Esophagus muscularis mucosa (tissue), 4 donors: ENCODE results near the gene IRF2BP2. TPM values are rescaled to one million over a fixed set of nuclear protein-coding genes. Genes with fewer than 3 reads are reported as not detected.

Source experiments
- DNase-seq: peaks from one replicate; pipeline ENCODE4 v3.0.0-alpha.2; 2017; ENCODE audit errors: extremely low spot score
- H3K27ac ChIP-seq, 4 donors: fragments of 200-600 bp; sonication (generic); replicated peaks in 1 of 4; 1 replicate in 3 of 4; 2 replicates in 1 of 4; pipeline ENCODE4 v1.5.1; 2016 to 2019; ENCODE audit warnings: mild to moderate bottlenecking in 1 of 4
- H3K27me3 ChIP-seq, 4 donors: fragments of 200-600 bp; sonication (generic); one replicate each; pipeline versions ENCODE4 v1.5.1 to v1.6.0; 2016 to 2019
- H3K36me3 ChIP-seq, 4 donors: fragments of 200-600 bp; sonication (generic); one replicate each; pipeline ENCODE4 v1.5.1; 2016 to 2019
- H3K4me1 ChIP-seq, 4 donors: fragments of 200-600 bp; sonication (generic); one replicate each; pipeline ENCODE4 v1.5.1; 2016 to 2019
- H3K4me3 ChIP-seq, 4 donors: fragments of 200-600 bp; sonication (generic); 1 replicate in 2 of 4; 2 replicates in 2 of 4; pipeline ENCODE4 v1.5.1; 2016 to 2019; ENCODE audit warnings: mild to moderate bottlenecking in 4 of 4, moderate library complexity in 1 of 4
- H3K9me3 ChIP-seq, 4 donors: fragments of 200-600 bp; sonication (generic); 1 replicate in 3 of 4; 2 replicates in 1 of 4; pipeline ENCODE4 v1.5.1; 2016 to 2019
- EP300 ChIP-seq: sonication (generic); formaldehyde crosslinking; IDR thresholded peaks from one replicate; pipeline ENCODE4 v1.6.1; 2017; ENCODE audit warnings: antibody characterized with exemption
- POLR2A ChIP-seq: fragments of 450-650 bp; IDR thresholded peaks from one replicate; pipeline ENCODE4 v1.6.1; 2017; ENCODE audit warnings: antibody characterized with exemption, moderate library complexity, mild to moderate bottlenecking, low read depth
- POLR2AphosphoS5 ChIP-seq, 2 donors: sonication (generic); formaldehyde crosslinking; IDR thresholded peaks; one replicate each; pipeline ENCODE4 v1.6.1; 2017; ENCODE audit warnings: antibody characterized with exemption in 2 of 2
- WGBS: methylation state at CpG from one replicate; pipeline ENCODE4 v1.1.5; 2018; 5-methylcytosine and 5-hydroxymethylcytosine counted together
- intact Hi-C: fragments of 100-400 bp; cut with DNase I; formaldehyde crosslinking; loops from one replicate; pipeline ENCODE4 v1.15.1; 2023
- total RNA-seq, 4 donors: library from RNA; depleted of rRNA; stranded (reverse); fragments of >200 nt; gene quantifications; one replicate each; pipeline versions ENCODE4 v1.1.0 to v1.2.1, GENCODE V29; 2016
- TF ChIP-seq, protein P1 (sequence below), 3 experiments: fragments of 200-600 bp in 2 of 3; fragments of 450-650 bp in 1 of 3; sonication (generic) in 2 of 3; IDR thresholded peaks; one replicate each; pipeline ENCODE4 v1.5.1; 2017 to 2019; ENCODE audit warnings: antibody characterized with exemption in 3 of 3, mild to moderate bottlenecking in 2 of 3, moderate library complexity in 1 of 3

Gene IRF2BP2
- total RNA-seq, 4 donors from 2014 or later = 83.3 to 119 (median 97.9) TPM

- TF ChIP-seq, protein P1, sequence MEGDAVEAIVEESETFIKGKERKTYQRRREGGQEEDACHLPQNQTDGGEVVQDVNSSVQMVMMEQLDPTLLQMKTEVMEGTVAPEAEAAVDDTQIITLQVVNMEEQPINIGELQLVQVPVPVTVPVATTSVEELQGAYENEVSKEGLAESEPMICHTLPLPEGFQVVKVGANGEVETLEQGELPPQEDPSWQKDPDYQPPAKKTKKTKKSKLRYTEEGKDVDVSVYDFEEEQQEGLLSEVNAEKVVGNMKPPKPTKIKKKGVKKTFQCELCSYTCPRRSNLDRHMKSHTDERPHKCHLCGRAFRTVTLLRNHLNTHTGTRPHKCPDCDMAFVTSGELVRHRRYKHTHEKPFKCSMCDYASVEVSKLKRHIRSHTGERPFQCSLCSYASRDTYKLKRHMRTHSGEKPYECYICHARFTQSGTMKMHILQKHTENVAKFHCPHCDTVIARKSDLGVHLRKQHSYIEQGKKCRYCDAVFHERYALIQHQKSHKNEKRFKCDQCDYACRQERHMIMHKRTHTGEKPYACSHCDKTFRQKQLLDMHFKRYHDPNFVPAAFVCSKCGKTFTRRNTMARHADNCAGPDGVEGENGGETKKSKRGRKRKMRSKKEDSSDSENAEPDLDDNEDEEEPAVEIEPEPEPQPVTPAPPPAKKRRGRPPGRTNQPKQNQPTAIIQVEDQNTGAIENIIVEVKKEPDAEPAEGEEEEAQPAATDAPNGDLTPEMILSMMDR (IDR thresholded peaks at IDR 0.05) = no peak
- no peak for TF ChIP-seq POLR2A
- Histone ChIP-seq H3K9me3 (no peaks in the 10 kb centered on the region), H3K4me3 (no peak overlapping the region), H3K36me3 (no peaks in the 10 kb centered on the region), H3K4me1 (peaks cover 18 to 30% (median 24%) of the 10 kb centered on the region in 4 donors), H3K27me3 (no peaks in the 10 kb centered on the region), H3K27ac (no peak overlapping the region)
- peak; percentile 62 for DNase-seq
- 96% methylated on average over 6 of the region's 6 CpGs for WGBS
- intact Hi-C loops = no loop called here
Measured at GRCh38 chr1:234593771-234594504, 16.0 kb downstream of the IRF2BP2 start.

DNA sequence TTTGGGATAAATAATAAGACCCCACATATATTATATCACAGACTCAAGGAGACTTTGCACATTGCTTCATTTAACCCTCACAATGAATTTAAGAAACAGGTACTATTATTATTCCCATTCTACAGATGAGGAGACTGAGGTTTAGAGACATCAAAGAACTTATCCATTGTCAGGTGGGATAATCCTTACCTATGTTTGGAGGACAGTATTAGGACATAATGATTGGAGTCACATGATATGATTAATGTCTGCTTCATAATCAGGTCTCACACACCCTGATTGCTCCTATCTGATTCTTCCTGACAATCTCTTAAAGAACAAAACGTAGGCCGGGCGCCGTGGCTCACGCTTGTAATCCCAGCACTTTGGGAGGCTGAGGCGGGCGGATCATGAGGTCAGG is 16.9 kb downstream of the IRF2BP2 start:
- TF ChIP-seq, protein P1 (IDR thresholded peaks at IDR 0.05) = no peak
- TF ChIP-seq POLR2AphosphoS5 (IDR thresholded peaks at IDR 0.05) (no peak), POLR2A (no peak), EP300 (no peak)
- Histone ChIP-seq H3K4me1 (peaks cover 10 to 22% (median 16%) of the 10 kb centered on the region in 4 donors), H3K36me3 (no peaks in the 10 kb centered on the region), H3K4me3 (no peak overlapping the region), H3K27me3 (no peaks in the 10 kb centered on the region), H3K9me3 (no peaks in the 10 kb centered on the region), H3K27ac (no peak overlapping the region)
- 98% methylated on average over 7 of the region's 7 CpGs for WGBS
- intact Hi-C loops = no loop called here
- peak; percentile 34 for DNase-seq

DNA sequence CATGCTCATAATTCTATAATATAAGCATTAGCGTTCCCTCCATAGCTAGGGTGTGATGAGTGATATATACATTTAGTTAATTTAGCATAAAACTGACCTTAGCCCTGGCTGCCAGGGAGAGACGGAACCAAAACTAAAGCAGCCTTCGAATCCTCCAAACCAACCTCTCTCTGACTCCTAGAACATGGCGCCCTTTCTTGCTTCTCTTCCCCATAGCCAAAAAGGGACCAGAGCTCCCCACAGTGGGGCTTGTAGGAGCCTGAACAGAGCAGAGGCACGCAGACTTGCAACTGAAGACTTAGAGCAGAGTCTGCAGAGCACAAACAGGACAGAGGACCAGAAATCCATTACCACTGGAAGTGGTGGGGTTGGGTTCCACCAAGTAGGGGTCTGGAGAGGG is 17.7 kb downstream of the IRF2BP2 start:
- Histone ChIP-seq H3K9me3 (no peaks in the 10 kb centered on the region), H3K36me3 (no peaks in the 10 kb centered on the region), H3K27me3 (no peaks in the 10 kb centered on the region), H3K4me1 (peaks cover 7 to 17% (median 15%) of the 10 kb centered on the region in 4 donors), H3K4me3 (no peak overlapping the region), H3K27ac (no peak overlapping the region)
- 94% methylated on average over 5 of the region's 5 CpGs for WGBS
- TF ChIP-seq POLR2A (no peak), POLR2AphosphoS5 (IDR thresholded peaks at IDR 0.05) (no peak)
- TF ChIP-seq, protein P1 (IDR thresholded peaks at IDR 0.05) = no peak
- peak; percentile 55 for DNase-seq
- intact Hi-C loops = no loop called here

DNA sequence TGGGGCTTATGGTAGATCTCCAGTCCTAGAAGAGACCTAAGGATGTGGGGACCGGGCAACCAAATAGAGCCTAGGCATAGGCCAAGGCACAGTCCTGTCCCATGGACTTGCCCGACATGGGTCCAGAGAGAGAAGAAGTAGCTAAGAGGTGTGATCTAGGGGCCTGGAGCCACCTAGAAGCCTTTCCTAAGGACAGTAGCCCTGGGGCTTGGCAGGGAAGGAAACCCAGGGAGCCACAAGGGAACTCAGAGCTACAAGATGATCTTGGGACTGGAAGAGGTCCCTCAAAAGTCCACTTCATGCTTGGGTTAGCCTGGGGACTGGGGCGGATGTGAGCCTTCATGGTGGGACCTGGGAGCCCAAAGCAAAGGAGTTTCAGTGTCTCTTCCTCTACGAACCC is 18.8 kb downstream of the IRF2BP2 start:
- intact Hi-C loops = no loop called here
- peak overlapping the region in 2 of 4 donors; percentile 72 to 76 for H3K27ac ChIP-seq
- 92% methylated on average over 4 of the region's 4 CpGs for WGBS
- H3K4me1 ChIP-seq = peaks cover 9 to 22% (median 19%) of the 10 kb centered on the region in 4 donors
- no peaks in the 10 kb centered on the region for H3K27me3 ChIP-seq
- H3K4me3 ChIP-seq = no peak overlapping the region
- H3K36me3 ChIP-seq = no peaks in the 10 kb centered on the region
- no peaks in the 10 kb centered on the region for H3K9me3 ChIP-seq
- no peak for DNase-seq
- TF ChIP-seq, protein P1 (IDR thresholded peaks at IDR 0.05) = no peak
- TF ChIP-seq EP300 = no peak
- no peak for TF ChIP-seq POLR2A
- no peak for TF ChIP-seq POLR2AphosphoS5 (IDR thresholded peaks at IDR 0.05)
